Measurements from ENCODE around the gene PRICKLE1. TPM values are rescaled to one million over a fixed set of nuclear protein-coding genes. Genes with fewer than 3 reads are reported as not detected.

The PRICKLE1 gene
- total RNA-seq, 1 donor from 2014 or later = 9.4 TPM

- peaks cover 19% of the 10 kb centered on the region for H3K4me1 Mint-ChIP-seq
- H3K9me3 Mint-ChIP-seq = no peaks in the 10 kb centered on the region
- TF ChIP-seq CTCF (conservative IDR thresholded peaks at IDR 0.05) = no peak
- H3K27ac Mint-ChIP-seq (ENCODE audit: unreplicated experiment) = no peak overlapping the region
- H3K4me3 Mint-ChIP-seq = no peak overlapping the region
- no peak for DNase-seq (ENCODE audit: low read depth, low spot score)
- peaks cover 21% of the 10 kb centered on the region for H3K27me3 Mint-ChIP-seq (ENCODE audit: low read depth)
- H3K36me3 Mint-ChIP-seq (ENCODE audit: low read depth) = no peaks in the 10 kb centered on the region
Observed at GRCh38 chr12:42584651-42585111, 4.9 kb downstream of the PRICKLE1 start.

- TF ChIP-seq CTCF (conservative IDR thresholded peaks at IDR 0.05) = no peak
- Mint-ChIP-seq H3K4me3 (no peak overlapping the region), H3K27me3 (ENCODE audit: low read depth) (peaks cover 9% of the 10 kb centered on the region), H3K27ac (ENCODE audit: unreplicated experiment) (no peak overlapping the region), H3K4me1 (peaks cover 9% of the 10 kb centered on the region), H3K9me3 (no peaks in the 10 kb centered on the region), H3K36me3 (ENCODE audit: low read depth) (no peaks in the 10 kb centered on the region)
- DNase-seq (ENCODE audit: low read depth, low spot score) = no peak
Observed at GRCh38 chr12:42583016-42583415, 6.5 kb downstream of the PRICKLE1 start.

- no peaks in the 10 kb centered on the region for H3K36me3 Mint-ChIP-seq (ENCODE audit: low read depth)
- DNase-seq (ENCODE audit: low read depth, low spot score) = no peak
- peaks cover 4% of the 10 kb centered on the region for H3K4me1 Mint-ChIP-seq
- H3K27ac Mint-ChIP-seq (ENCODE audit: unreplicated experiment) = no peak overlapping the region
- TF ChIP-seq CTCF (conservative IDR thresholded peaks at IDR 0.05) = no peak
- H3K4me3 Mint-ChIP-seq = no peak overlapping the region
- H3K27me3 Mint-ChIP-seq (ENCODE audit: low read depth) = peaks cover 4% of the 10 kb centered on the region
- H3K9me3 Mint-ChIP-seq = no peaks in the 10 kb centered on the region
Observed at GRCh38 chr12:42582498-42582897, 7.0 kb downstream of the PRICKLE1 start.

- Mint-ChIP-seq H3K4me1 (no peaks in the 10 kb centered on the region), H3K36me3 (ENCODE audit: low read depth) (no peaks in the 10 kb centered on the region), H3K27ac (ENCODE audit: unreplicated experiment) (no peak overlapping the region), H3K9me3 (no peaks in the 10 kb centered on the region), H3K4me3 (no peak overlapping the region), H3K27me3 (ENCODE audit: low read depth) (no peaks in the 10 kb centered on the region)
- DNase-seq (ENCODE audit: low read depth, low spot score) = no peak
- TF ChIP-seq CTCF (conservative IDR thresholded peaks at IDR 0.05) = no peak
Observed at GRCh38 chr12:42582050-42582449, 7.5 kb downstream of the PRICKLE1 start.

GRCh38 chr12:42576374-42576773, 13.2 kb downstream of the PRICKLE1 start:
- no peak for DNase-seq (ENCODE audit: low read depth, low spot score)
- H3K9me3 Mint-ChIP-seq = no peaks in the 10 kb centered on the region
- no peaks in the 10 kb centered on the region for H3K27me3 Mint-ChIP-seq (ENCODE audit: low read depth)
- TF ChIP-seq CTCF (conservative IDR thresholded peaks at IDR 0.05) = no peak
- H3K4me3 Mint-ChIP-seq = no peak overlapping the region
- H3K4me1 Mint-ChIP-seq = no peaks in the 10 kb centered on the region
- H3K36me3 Mint-ChIP-seq (ENCODE audit: low read depth) = no peaks in the 10 kb centered on the region
- no peak overlapping the region for H3K27ac Mint-ChIP-seq (ENCODE audit: unreplicated experiment)

DNA sequence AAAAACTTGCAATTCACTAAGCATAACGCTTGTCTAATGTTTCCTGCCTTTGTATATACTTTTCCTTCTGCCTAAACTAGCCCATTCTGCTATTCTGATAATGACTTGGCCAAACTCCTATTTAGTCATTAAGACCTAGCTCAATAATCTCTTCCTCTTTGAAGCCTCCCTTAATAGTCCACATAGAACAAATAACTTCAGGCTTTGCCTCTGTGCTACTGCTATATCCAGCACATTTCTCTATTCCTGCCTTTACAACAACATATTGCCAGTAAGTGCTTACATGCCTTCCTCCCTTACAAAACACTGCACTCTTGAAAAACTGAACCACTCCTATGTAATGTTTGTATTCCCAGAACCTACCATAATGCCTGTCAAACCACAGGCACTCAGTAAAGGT, 13.8 kb downstream of the PRICKLE1 start:
- H3K36me3 Mint-ChIP-seq (ENCODE audit: low read depth) = no peaks in the 10 kb centered on the region
- DNase-seq (ENCODE audit: low read depth, low spot score) = no peak
- H3K27ac Mint-ChIP-seq (ENCODE audit: unreplicated experiment) = no peak overlapping the region
- H3K4me3 Mint-ChIP-seq = no peak overlapping the region
- H3K9me3 Mint-ChIP-seq = no peaks in the 10 kb centered on the region
- no peak for TF ChIP-seq CTCF (conservative IDR thresholded peaks at IDR 0.05)
- H3K27me3 Mint-ChIP-seq (ENCODE audit: low read depth) = no peaks in the 10 kb centered on the region
- no peaks in the 10 kb centered on the region for H3K4me1 Mint-ChIP-seq
